GM12801 (cell line): ENCODE measurements around the gene IGF2BP1.

Experiments
- TF ChIP-seq, protein P1 (sequence below): IDR thresholded peaks from one replicate; pipeline ENCODE4 v1.5.1; 2011; ENCODE audit warnings: control low read depth; ENCODE audit not compliant: insufficient read length; ENCODE audit errors: extremely low read depth

The IGF2BP1 gene

GRCh38 chr17:49005140-49005539, 8.0 kb downstream of the IGF2BP1 start:
- TF ChIP-seq, protein P1, sequence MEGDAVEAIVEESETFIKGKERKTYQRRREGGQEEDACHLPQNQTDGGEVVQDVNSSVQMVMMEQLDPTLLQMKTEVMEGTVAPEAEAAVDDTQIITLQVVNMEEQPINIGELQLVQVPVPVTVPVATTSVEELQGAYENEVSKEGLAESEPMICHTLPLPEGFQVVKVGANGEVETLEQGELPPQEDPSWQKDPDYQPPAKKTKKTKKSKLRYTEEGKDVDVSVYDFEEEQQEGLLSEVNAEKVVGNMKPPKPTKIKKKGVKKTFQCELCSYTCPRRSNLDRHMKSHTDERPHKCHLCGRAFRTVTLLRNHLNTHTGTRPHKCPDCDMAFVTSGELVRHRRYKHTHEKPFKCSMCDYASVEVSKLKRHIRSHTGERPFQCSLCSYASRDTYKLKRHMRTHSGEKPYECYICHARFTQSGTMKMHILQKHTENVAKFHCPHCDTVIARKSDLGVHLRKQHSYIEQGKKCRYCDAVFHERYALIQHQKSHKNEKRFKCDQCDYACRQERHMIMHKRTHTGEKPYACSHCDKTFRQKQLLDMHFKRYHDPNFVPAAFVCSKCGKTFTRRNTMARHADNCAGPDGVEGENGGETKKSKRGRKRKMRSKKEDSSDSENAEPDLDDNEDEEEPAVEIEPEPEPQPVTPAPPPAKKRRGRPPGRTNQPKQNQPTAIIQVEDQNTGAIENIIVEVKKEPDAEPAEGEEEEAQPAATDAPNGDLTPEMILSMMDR: no peak

GRCh38 chr17:49012769-49013255, 15.6 kb downstream of the IGF2BP1 start:
- TF ChIP-seq, protein P1: no peak

DNA sequence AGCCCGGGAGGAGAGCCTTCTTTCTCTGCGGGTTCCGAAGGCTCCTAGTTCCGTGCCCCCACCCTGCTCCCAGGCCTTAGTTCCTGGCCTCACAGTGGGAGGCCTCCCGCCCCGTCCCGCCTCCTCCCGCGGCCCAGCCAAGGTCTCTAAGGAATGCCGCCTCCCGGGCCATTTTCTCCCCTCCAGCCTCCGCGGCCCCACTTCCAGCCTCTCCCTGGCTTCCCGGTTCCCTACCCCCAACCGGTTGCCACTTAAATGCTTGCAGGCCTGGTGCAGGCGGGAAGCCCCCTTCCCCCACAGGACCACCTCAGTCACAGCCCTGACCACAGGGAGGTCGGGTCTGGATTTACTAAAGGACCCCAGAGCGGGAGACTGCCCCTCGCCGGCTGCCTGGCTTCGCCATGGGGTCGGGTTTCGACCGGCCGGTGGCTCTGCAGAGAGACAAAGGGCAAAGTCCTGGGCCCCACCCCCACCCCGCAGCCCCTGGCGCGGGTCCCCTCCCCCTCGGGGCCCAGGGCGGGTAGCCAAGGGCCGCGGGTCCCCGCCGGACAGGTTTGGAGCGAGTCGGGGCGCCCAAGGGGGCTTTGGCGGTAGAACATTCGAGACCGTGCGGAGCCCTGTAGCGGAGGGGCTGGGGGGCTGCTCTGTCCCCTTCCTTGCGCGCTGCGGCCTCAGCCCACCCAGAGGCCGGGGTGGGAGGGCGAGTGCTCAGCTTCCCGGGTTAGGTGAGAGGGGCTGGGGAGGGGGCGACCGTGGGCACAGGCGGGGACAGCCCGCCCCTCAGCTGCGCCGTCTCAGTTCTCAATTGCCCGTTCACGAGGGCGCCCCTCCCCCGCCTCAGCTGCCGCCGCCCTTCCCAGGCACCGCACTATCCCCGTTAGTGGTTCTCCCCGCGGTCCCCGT, 16.4 kb downstream of the IGF2BP1 start:
- TF ChIP-seq, protein P1: no peak

DNA sequence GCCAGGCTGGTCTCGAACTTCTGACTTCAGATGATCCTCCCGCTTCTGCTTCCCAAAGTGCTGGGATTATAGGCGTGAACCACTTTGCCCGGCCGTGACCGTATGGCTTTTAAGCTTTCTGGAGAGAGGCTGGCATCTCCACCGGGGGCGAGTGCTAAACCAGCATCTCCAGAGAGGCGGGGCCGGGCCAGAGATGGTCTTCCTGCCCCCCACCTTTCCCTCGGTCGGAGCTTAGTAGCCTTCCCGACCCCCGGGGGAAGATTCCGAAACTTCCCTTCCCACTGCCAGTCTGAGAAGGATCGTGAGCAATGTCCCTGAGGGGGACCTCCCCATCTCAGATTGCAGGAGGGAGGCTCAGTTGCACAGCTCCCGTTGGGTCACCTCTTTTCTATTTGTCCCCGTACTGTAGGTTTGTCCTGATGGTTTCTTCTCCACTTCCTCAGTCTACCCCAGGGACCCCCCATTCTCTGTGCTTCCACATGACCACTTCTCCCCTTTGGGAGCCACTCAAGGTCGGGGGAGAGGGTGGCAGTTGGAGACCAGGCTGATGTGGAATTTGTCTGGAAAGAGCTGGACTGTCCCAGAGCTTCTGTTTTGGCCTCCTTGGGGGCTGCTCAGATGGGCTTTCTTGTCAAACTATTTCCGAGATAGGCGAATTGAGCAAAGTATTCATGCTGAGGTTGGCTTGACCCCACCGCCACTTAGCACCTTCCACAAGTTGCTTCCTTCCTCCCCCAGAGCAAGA, 18.2 kb downstream of the IGF2BP1 start:
- TF ChIP-seq, protein P1: no peak

DNA sequence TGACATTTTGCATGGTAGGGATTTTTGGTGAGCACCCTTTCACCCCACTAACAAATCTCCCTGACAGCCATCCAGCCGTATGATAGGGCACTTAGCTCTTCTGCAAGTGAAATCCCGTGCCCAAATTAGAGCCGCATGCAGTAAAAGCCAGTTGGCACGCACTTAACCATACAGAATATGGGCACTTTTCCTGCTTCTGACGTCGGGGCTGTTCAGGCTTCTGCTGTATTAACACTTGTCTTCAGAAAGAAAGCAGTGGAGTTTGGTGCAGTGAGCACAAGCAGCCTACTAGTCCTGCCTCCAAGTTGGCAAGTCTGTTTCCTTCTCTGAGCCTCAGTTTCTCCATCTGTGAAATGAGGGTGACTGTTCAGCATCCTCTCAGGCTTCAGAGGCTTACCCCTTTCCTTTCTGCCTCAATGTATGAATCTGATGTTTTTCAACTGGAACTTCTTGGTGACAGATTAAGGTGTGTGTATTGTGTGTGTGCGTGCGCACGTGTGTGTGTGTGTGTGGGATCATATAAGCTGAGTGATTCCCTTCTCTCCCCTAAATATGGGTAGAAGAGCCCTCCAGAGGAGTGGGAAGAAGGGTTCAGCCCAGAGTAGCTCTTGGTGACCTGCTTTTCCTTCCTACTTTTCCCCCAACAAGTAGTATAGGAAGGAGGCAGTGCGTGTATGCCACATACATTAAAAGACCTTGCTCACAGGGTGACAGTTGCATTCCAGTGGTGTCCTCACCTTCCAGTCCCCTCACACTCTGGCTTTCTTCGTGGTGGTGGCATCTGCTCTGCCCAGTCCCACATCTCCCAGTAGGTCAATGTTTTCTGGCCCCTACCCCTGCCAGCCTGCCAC, 19.0 kb downstream of the IGF2BP1 start:
- TF ChIP-seq, protein P1: no peak

GRCh38 chr17:49016775-49017463, 19.7 kb downstream of the IGF2BP1 start:
- TF ChIP-seq, protein P1: no peak
